CD4-positive, alpha-beta T cell treated with Interleukin-15 for 1 hour (primary cell): Measurements from ENCODE around the gene KIF26A.

ENCODE experiments used
- DNase-seq: peaks from one replicate; pipeline ENCODE4 v3.0.0-alpha.2; 2020

Gene KIF26A

DNA sequence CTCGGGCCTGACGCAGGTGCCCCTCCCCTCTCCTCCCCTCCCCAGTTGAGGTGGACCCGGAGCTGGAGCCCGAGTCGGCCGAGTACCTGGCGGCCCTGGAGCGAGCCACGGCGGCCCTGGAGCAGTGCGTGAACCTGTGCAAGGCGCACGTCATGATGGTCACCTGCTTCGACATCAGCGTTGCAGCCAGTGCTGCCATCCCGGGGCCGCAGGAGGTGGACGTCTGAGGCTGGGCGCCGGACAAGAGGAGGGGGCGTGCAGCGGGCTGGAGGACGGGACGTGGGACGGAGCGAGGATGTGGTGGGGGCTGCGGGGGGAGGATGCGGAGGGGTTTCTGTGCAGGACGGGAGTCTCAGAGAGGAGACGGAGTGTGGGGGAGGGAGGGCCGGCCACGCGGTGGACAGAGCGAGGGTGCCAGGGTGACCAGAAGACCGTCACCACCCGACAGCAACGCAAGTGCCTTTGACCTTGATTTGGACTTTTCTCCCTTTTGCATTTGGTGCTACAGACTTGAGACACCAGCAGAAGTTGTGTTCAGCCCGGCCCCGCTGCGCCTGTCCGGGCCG lies 41.3 kb downstream of the KIF26A start:
- no peak for DNase-seq

DNA sequence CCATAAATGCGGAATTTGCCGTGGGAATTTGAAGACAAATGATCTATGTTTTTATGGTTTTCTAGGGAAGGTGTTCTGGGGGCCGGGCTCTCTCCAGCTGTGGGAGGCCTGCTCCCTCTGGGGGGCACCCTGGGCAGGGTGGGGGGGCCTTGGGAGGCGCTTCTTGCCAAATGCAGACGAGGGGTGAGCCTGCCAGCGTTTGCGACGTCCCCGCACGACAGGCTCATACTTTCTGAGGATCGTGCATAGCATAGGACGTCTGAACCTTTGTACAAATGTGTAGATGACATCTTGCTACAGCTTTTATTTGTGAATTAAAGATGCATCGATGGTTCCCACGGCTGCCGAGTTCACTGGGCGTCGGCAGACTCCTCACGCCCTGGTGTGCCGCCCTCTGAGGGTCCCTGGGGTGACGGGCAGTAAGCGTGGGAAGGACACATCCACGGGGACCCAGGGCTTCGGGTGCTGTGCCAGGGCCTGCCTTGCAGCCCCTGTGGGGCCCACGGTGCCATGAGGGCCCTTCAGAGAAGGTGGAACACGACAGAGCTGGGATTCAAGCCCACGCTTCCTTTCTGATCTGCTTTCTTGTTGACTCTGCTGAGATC lies 42.3 kb downstream of the KIF26A start:
- DNase-seq: no peak

DNA sequence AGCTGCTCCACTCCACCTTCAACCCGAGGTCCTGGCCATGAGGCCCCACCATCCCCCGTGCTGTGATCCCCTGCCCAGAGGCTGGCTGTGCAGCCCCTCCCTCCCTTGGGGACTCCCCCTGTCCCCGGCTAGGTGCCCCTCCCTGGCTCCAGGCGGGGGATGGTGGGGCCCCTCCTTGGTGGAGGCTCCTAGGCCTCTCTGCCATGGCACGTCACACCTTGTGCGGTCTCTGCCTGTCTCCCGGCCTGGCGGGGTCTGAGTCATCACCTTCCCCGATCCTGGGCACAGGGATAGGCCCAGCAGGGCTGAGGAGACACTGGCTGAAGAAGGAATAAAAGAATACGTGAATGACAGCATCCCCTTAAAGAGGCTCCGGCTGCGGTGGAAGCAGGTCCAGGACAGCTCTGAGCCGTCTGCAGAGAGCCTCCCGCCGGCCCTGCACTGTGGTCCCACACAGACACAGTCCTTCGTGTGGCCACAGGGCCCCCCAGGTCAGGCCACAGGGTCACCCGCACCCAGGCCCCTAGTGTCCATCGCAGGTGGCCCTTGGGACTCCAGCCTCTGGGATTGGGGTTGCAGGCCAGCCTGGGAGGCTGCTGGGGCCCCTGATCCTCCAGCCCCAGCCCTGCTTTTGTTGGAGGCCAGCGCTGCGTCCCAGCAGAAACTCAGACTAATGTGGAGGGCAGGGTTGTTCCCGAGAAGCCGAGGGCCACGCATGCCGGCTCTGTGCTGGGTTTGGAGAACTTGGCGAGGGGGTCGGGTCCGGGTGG lies 43.6 kb downstream of the KIF26A start:
- DNase-seq: no peak

DNA sequence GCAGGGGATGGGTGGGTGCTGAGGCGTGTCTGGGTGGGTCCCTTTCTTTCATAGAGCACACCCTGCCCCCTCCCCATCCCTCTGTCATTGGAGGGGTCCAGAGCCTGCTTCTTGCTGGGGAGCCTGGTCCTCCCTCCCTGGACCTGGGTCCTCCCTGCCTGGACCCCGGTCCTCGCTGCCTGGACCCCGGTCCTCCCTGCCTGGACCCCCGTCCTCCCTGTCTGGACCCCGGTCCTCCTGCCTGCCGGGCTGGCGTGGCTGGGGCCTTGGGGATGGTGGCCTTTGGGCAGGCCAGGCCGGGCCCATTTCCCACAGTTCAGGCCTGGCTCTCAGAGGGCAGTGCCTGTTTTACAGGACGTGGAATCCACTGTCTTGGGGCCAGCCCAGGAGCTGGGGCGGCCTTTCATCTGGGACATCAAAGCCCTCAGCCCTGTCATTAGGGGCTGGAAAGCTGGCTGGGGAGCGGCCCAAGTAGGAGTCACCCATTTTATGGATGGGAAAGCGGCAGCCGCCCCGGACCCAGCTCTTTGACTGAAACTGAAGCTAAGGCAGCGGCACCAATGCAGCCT lies 44.6 kb downstream of the KIF26A start:
- no peak for DNase-seq

DNA sequence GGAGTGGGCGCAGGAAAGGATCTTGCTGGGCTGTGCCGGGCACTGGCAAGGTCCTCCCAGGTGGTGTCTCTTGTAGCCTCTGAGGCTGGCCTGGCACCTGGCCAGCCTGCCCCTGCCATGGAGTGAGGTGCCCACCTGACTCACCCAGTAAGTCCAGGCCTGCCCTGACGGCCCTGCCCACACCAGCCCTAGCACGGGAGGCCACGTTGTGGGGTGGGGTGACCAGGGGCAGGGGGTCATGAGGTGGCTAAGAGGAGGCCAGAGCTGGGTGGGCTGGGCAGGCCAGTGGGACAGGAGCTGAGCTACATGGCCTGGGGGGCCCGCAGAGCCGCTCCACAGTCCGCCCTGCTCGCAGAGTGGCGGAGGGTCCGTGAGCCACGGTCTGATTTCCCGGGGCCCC lies 45.4 kb downstream of the KIF26A start:
- DNase-seq: no peak

DNA sequence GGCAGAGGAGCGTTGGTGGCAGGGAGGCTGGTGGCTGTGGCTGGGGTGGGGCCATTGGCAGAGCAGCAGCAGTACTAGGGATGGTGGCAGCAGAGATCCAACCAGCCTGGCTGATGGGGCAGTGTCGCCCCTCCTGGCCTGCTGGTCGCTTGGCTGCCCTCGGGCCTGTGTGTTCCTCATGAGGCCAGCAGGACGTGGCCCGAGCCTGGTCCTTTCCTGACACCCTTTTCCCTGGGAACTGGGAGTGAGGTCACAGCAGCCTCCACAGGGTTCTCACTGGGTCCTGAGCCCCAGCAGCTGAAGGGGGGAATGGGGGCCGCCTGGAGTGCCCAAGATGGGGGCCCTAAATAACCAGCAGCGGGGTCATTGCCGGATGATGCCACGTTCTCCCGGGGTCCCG lies 46.1 kb downstream of the KIF26A start:
- DNase-seq: no peak

DNA sequence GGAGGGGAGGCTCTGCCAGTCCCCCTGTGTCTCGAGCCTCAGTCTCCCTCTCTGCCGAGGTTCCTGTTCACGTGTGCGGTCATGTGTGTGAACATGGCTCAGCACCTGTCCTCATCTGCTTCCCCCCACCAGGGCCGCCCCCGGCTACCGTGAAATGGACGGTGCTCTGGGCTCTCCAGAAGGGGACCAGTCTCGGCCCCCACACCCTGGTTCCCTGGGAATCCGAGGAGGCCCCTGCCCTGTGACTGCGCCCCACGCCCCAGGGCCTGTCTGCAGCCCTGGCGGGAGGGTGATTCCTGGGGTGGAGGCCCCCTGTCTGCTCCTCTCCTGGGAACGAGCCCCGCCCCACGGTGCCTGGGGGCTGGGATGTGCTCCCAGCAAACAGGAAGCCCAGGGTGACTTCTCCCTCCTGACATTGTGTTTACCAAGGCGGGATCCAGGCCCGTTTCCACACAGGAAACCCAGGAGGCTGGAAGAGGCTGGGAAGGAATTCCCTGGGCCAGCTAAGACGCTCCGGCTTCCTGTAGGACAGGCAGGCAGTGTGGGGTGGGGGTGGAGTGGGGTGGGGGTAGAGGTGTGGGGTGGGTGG lies 46.6 kb downstream of the KIF26A start:
- no peak for DNase-seq

DNA sequence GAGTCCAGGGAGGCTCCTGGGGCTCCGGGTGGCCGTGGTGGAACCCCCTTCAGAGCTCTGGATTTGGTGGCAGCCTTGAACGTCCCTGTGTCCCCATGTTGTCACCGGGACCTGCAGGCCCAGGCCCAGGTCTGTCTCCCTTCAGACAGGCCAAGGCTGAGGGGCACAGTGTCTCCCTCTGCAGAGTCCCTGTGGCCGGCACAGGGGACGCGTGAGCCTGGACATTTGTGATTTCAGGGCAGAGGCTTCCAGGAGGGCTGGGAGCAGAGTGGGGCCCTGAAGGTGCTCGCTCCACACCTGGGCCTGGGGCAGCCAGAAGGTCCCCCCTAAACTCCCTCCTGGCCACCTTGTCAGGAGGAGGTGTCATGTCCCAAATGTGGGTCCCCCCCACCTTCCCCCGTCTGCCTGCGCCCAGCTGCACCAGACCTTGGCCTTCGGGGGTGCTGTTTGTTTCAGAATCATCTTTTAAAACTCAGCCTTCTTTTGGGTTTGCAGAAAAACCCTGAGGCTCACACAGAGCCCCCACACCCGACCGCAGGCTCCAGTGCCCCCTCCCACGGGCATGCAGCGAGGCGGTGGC lies 47.6 kb downstream of the KIF26A start:
- DNase-seq: no peak

DNA sequence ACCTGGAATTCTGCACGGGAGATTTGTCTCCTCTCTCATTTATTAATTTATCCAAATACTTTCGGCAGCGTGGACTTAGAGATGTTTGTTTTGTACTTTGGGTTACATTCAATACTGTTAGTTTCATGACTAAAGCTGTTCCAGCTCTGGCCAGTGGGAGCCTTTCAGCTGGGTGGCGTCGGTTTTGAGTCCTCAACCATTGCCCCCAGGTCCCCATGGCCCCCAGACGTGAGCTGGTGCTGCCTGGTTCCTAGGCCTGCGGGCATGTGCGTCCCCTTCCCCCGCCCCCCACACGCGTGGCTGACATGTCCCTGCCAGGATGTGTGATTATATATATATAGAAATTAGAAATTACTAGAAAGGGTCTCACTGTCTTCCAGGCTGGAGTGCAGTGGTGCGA lies 48.2 kb downstream of the KIF26A start:
- DNase-seq: no peak

DNA sequence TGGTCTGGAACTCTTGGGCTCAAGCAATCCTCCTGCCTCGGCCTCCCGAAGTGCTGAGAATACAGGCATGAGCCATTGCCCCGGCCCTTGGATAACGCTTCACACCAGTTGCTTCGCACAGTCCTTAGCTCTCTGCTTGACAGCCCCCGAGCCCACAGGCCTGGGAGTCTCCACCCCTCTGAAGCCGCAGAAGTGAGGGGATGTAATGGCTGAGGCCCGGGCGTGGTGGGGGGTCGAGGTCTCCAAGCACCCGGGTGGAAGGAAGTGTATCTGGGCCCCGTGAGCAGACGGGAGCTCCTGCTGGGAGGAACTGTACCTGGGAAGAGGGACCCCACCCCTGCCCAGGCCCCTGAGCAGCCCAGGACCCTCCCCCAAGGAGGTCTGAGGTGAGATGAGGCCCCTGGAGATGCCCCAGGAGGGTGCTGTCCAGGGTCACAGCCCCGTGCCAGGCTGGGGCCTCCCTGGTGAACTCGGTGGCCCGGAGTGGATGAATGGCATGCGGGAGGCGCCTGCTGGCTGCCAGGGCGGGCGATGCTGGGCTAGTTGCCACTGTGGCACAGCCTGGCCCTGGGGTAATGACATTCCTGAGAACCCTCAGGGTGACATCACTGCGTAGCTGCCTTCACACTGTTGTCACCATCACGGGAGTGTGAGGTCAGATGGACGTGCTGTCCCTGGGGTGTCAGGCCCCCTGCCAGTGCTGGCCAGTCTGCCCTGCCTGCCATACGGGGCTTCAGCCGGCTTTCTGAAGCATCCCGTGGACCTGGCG lies 48.9 kb downstream of the KIF26A start:
- no peak for DNase-seq

DNA sequence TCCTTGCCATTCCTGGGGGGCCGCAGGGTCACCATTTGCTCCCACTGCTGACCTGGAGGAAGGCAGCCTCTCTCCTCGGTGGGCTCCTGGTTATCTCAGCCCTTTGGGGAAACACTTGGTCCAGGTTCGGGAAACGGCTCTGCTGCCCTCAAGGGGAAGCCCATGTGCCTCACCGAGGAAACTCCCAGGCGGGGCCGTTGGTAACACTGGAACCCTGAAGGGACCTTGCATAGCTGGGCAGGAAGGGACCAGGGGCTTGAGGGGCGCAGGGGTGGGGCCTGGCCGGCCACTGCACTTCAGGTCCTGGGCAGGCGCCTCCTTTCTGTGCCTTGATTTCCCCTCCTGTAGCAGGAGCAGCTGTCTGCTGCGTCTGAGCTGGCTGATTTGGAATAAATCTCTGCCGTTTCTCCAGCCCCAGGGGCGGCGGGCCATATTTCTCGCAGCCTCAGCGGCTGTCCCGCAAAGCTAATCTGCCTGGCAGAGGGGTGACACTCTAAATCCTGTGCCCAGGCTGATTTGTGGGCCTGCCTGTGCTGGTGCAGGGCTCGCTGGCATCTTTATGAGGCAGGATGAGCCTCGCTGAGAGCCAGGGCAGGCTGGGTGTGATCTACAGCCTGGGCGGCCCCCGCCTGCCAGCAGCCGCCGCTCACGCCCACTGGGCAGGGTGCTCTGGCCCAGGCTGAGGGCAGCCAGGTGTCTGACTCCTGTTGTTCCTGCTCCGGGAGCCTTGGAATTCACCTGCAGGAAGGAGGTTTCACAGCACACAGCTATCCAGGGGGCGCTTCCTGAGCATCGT lies 49.7 kb downstream of the KIF26A start:
- no peak for DNase-seq

DNA sequence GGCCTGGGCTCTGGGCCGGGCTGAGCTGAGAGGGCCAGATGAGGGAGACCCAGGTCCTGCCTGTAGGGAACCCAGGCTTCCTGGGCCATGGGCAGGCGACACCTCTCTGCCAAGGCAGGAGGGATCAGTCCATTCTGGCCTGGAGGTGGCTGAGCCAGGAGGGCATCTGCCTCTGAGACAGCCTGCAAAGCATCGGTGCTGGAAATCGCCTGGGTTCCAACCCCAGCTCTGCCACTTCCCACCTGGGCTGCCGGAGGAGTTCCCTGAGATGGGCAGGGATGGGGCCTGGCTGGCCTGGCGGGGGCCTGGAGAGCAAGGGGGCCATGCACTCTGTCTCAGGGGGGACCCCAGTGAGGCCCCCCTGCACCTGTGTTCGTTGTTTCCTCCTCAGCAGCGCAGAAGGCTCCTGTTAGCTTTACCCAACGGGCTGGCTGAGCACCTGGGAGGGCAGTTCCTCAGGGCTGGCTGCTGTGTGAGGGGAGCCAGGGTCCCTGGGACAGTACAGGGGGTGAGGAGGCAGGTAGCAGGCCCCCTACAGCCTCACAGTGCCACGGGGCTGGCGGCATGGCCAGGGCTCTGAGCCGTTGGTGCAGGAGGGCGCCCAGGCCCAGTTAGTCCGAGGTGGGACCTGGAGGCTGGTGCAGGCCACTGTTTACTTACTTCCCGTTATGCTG lies 50.5 kb downstream of the KIF26A start:
- no peak for DNase-seq

DNA sequence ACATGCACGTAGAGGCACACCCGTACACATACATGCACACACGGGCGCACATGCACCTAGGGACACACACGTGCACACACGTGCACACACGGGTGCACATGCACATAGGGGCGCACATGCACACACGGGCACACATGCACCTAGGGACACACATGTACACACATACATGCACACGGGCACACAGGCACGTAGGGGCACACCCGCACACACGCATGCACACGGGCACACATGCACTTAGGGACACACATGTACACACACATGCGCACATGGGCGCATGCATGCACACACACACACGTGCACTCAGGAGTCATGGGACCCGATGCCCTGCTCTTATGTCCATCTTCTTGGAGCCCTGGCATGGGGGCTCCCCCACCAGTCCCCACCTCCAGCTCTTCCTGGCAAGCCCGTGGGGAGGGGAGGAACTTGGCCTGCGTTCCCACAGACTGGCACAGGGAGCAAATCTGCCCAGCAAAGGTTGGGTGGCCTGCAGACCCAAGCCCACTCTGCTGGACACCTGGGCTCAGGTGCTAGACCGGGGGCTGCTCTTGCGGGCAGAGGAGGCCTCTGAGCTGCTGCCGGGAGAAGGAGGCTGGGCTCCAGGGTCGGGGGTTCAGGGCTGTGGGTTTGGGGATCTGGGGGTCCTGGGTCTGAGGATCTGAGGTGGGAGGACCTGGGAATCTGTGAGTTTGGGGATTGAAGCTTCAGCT lies 51.4 kb downstream of the KIF26A start:
- no peak for DNase-seq

DNA sequence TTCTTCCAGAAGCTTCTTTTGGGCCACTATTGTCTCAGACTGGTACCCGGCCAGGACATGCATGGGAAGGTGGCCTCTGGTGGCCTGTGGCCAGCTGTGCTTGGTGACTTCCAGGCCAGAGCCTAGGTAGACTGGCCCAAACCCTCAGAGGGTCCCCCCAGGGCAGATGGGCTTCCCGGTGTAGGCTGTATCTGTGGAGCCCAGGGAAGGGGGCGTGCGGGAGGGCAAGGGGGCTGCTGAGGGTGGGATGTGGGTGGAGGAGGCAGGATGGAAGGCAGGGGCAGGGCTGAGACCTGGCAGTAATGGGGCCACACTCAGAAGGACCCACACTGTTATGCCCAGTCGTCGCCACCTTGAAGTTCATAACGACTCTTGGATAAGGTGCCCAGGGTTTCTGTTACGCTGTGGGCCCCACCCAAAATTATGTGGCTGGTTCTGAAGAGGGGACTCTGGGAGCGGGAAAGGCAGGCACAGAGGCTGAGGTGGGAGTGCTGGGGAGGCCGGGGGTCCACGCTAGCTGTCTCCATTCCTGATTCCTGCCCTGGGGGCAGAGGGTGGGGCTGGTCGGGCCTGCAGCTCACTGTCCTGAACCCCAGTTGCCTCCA lies 52.1 kb downstream of the KIF26A start:
- no peak for DNase-seq

DNA sequence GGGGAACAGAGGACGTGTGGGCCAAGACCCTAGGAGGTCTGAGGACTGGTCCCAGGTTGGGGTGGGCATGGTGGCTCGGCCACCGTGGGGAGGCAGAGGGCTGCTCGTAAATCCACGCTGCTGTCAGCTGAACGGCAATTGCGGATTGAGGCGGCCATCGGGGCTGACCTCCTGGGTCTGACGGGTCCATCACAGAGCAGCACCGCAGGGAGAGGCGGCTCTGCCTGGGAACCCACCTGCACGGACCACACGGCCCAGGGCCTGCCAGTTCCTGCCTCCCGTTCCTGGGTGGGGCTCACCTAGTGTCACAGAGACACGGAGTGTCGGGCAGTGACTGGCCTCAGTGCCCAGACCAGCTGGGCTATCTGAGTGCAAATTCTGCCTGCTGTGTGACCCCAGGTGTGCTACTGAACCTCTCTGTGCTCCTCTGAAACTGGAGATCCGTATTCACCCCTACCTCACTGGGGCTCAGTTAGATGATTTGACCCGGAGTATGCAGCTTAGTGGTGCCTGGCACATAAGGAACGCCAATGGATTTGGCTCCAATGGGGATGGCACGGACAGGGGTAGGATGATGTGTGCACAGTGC lies 53.1 kb downstream of the KIF26A start:
- DNase-seq: no peak

DNA sequence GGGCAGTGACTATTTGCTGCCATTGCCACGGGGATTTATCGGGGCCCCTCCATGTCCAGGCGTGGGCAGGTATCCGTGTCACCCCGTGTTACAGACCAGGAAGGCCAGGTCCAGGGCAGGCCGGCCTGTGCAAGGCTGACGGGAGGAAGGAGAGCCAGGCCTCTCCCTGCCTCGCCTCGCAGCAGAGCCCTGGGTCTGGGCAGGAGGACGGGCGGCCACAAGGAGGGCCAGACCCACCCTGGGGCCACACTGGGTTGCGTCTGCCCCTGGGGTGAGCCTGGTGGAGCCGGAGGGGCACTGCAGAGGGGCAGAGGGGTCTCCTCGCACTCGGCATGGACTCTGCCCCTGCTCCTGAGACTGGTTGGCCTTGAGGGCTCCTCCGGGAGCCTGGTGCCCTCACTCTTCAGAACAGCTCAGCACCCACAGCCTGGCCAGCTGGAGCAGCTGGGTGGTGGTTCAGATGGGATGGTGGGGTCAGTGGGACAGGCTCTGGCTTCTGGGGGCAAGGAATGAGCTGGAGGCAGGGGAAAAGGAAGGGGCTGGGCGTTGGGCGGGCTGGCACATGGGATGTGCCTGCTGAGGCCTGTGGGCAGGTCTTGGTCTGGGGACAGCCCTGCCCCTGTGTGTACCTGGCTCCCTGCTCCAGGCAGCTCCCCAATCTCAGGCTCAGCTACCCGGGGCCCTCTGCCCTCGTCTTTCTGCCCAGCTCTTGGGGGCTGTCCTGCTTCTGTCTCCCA lies 53.9 kb downstream of the KIF26A start:
- no peak for DNase-seq

DNA sequence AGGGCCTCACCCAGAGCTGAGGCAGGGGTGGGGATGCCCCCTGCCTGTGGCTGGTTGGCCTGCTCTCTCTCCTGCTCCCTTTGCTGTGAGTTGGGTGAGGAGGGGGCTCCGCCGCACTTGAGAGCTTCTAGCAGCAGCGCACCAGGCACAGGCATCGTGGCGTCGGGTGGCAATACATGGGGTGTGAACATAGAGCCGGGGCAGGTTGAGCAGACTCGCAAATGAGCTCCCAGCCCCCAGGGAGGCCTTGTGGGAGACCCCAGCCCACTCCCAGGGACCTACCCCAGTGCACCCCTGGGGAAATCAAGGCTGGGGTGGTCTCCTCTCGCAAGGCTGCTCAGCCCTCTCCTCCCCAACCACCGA lies 54.5 kb downstream of the KIF26A start:
- DNase-seq: no peak

DNA sequence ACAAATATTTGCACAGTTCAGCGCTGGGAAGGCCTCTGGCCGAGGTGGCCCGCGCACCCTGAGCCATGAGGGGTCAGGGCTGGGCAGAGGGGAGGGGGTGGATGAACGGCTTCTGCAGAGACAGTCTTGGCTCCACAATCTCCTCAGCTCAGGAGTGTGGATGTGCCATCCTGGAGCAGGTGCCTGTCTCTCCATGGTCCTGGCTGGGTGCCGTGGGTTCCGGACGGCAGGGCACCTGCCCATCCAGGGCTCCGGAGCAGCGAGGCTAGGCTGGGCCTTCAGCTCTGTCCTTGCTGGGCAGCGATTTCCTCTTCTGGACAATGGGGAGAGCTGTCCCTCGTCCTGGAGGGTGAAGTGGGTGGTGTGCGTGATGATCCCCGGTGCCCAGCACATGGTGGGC lies 55.6 kb downstream of the KIF26A start:
- DNase-seq: no peak

DNA sequence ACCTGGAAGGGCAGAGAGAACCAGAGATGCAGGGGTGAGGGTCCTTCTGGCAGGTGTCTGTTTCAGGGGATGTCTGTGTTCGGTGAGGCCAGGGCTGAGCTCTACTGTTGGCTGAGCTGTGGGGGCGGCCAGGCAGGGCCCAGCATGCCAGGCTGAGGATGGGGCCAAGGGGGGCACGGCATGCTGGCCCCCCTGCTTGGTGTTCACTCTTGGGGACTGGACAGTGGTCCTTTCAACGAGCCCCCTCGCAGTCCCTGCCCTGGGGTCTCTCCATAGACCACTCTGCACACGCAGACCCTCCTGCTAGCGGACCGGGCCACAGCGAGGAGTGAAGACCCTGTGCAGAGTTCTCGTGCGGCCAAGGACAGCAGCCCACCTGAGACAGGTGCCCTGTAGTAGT lies 56.3 kb downstream of the KIF26A start:
- no peak for DNase-seq
